A673 (cell line): ENCODE results near the gene SRRM4.

Experiments used
- EZH2 ChIP-seq: fragments of 200-600 bp; sonication (generic); IDR thresholded peaks from 2 replicates; pipeline ENCODE4 v1.6.1; 2017; ENCODE audit warnings: borderline replicate concordance, low read depth, mild to moderate bottlenecking, mixed read lengths, antibody characterized with exemption, low read length; ENCODE audit not compliant: poor library complexity, severe bottlenecking
- TF ChIP-seq, protein P1 (sequence below): fragments of 300-800, 200-600 bp; sonication (generic); conservative IDR thresholded peaks from 2 replicates; pipeline ENCODE4 v1.5.1; 2017; ENCODE audit warnings: low read depth, mild to moderate bottlenecking, antibody characterized with exemption, low read length, moderate library complexity, mixed read lengths

DNA sequence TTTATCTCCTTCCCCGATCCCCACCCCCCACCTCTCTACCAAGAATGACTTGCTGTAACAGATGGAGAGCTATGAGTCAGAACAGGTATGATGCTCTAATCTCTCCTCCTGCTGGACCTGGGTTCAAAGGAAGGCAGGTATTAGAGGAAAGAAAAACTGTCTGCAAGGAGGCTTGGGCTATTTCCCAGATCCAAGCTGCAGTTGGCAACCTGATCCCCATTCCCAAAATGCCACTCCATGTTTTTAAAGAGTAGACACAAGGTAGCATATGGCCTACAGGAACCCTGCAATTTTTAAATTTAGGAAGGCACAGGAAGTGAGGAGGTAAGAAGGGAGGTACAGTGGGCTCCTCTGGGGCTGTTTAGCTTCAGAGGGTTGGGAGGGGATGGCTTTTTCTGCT is 33.0 kb downstream of the SRRM4 start:
- TF ChIP-seq, protein P1, sequence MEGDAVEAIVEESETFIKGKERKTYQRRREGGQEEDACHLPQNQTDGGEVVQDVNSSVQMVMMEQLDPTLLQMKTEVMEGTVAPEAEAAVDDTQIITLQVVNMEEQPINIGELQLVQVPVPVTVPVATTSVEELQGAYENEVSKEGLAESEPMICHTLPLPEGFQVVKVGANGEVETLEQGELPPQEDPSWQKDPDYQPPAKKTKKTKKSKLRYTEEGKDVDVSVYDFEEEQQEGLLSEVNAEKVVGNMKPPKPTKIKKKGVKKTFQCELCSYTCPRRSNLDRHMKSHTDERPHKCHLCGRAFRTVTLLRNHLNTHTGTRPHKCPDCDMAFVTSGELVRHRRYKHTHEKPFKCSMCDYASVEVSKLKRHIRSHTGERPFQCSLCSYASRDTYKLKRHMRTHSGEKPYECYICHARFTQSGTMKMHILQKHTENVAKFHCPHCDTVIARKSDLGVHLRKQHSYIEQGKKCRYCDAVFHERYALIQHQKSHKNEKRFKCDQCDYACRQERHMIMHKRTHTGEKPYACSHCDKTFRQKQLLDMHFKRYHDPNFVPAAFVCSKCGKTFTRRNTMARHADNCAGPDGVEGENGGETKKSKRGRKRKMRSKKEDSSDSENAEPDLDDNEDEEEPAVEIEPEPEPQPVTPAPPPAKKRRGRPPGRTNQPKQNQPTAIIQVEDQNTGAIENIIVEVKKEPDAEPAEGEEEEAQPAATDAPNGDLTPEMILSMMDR, result no peak
- TF ChIP-seq EZH2, result no peak
